ENCODE data around the gene C10orf71.

The C10orf71 gene

DNA sequence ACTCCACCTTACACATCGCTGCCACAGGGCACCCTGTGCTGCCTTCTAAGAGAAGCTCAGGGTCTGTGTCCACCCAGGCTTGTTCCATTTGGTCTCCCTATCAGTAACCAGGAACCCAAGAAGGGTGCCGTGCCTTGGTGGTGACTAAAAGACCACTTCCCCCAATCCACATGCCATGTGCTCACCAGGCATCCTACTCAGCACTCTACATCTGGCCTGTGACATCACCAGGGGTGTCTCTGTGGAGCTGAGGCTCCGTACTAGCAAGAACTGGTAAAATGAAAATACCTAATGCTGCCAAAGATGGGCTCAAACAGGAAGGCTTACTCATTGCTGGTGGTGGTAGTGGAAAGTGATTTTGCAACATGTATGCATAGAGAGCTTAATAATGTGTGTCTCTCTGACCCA, 19.0 kb upstream of the C10orf71 start:
- Histone ChIP-seq H3K27me3 (no peaks in the 10 kb centered on the region), H3K36me3 (no peaks in the 10 kb centered on the region), H3K9me3 (no peaks in the 10 kb centered on the region), H3K4me1 (ENCODE audit: control insufficient read depth in 1 of 2, insufficient read depth in 1 of 2, low read depth in 1 of 2, low read length in 1 of 2) (peaks cover 12 to 15% of the 10 kb centered on the region in 2 experiments), H3K27ac (no peak overlapping the region), H3K4me3 (ENCODE audit: low read depth in 1 of 2, low read length in 1 of 2) (no peak overlapping the region)
- TF ChIP-seq, protein P1, sequence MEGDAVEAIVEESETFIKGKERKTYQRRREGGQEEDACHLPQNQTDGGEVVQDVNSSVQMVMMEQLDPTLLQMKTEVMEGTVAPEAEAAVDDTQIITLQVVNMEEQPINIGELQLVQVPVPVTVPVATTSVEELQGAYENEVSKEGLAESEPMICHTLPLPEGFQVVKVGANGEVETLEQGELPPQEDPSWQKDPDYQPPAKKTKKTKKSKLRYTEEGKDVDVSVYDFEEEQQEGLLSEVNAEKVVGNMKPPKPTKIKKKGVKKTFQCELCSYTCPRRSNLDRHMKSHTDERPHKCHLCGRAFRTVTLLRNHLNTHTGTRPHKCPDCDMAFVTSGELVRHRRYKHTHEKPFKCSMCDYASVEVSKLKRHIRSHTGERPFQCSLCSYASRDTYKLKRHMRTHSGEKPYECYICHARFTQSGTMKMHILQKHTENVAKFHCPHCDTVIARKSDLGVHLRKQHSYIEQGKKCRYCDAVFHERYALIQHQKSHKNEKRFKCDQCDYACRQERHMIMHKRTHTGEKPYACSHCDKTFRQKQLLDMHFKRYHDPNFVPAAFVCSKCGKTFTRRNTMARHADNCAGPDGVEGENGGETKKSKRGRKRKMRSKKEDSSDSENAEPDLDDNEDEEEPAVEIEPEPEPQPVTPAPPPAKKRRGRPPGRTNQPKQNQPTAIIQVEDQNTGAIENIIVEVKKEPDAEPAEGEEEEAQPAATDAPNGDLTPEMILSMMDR (IDR thresholded peaks at IDR 0.05), result no peak

DNA sequence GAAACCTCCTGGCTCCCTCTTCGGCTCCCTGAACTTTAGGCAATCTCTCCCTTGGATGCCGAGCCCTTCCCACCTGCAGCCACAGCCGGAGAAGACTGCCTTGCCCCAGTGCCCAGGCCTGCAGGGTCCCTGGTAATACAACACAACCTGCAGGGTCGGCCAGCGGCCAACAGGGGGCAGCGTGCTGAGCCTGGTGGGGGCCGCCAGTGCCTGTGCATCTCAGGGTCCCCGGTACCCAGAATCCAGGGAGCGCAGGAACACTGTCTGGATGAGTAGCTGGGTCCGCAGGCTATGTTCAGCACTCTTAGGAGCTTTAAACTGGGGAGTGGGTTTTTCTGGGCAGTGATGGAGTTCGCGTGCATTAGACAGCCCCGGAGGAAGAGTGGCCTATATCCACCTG, 17.5 kb upstream of the C10orf71 start:
- H3K36me3 ChIP-seq, result no peaks in the 10 kb centered on the region
- no peaks in the 10 kb centered on the region for H3K9me3 ChIP-seq
- no peak overlapping the region for H3K4me3 ChIP-seq (ENCODE audit: low read depth in 1 of 2, low read length in 1 of 2)
- TF ChIP-seq, protein P1 (IDR thresholded peaks at IDR 0.05), result peak; percentile 16
- H3K27ac ChIP-seq, result no peak overlapping the region
- H3K27me3 ChIP-seq, result no peaks in the 10 kb centered on the region
- peaks cover 25 to 26% of the 10 kb centered on the region in 2 experiments for H3K4me1 ChIP-seq (ENCODE audit: control insufficient read depth in 1 of 2, insufficient read depth in 1 of 2, low read depth in 1 of 2, low read length in 1 of 2)

DNA sequence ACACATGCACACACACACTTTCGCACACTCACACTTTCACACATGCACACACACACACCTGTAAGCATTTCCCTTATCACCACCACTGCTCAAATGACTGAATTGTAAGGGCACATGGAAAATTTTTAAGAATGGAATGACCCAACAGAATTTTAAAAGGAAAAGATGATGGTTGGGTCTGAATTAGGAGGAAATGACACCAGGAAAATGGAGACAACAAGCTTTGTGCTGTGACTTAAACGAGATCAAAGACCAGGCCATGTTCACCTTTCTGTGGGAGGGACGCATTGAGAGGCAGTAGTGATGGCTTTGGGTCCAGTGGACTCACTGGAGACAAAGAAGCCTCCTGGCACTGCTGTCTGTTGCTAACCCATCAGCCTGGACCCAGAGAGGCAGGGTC, 16.7 kb upstream of the C10orf71 start:
- Histone ChIP-seq H3K4me1 (ENCODE audit: control insufficient read depth in 1 of 2, insufficient read depth in 1 of 2, low read depth in 1 of 2, low read length in 1 of 2) (peaks cover 25 to 26% of the 10 kb centered on the region in 2 experiments), H3K4me3 (ENCODE audit: low read depth in 1 of 2, low read length in 1 of 2) (no peak overlapping the region), H3K27me3 (no peaks in the 10 kb centered on the region), H3K9me3 (no peaks in the 10 kb centered on the region), H3K36me3 (no peaks in the 10 kb centered on the region), H3K27ac (no peak overlapping the region)
- TF ChIP-seq, protein P1 (IDR thresholded peaks at IDR 0.05), result no peak

DNA sequence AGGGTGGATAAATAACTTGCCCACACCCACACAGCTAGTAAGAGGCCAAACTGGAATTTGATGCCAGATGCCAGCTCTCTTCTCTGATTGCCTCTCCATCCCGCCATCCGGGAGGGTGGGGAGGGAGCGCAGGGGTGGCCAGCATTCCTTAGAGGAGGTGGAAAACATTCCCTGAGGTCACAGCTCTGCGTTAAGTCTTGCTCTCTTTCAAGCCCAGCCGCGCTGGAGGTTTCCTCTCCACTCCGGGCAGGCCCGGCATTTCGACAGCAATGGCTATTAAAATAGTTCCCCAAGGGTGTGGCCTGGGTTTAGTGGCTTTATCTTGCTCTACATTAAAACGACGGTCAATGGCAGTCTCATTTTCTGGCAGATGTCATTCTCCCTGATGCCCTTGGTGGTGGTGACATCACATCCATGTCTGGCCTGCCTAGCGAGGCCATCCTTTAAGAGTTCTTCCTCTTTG, 16.1 kb upstream of the C10orf71 start:
- Histone ChIP-seq H3K27ac (no peak overlapping the region), H3K4me3 (ENCODE audit: low read depth in 1 of 2, low read length in 1 of 2) (no peak overlapping the region)

DNA sequence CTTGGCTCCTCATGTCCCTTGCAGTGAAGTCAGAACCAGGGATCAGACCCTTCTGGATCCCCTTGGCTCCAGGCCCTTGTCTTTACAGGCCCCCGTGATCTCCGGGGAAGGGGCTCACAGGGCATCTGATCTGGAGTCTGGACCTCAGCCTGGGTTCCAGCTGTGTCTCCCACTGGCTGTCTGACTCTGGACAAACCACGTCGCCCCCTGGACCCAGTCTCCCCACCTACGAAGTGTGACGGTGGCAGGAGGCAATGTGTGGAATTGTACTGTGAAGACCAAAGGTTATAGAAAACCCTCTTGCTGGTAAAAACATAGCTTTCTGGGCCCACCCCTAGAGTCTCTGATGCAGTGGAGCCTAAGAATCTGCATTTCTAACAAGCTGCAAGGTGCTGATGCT, 15.5 kb upstream of the C10orf71 start:
- Histone ChIP-seq H3K27me3 (no peaks in the 10 kb centered on the region), H3K4me1 (ENCODE audit: control insufficient read depth in 1 of 2, insufficient read depth in 1 of 2, low read depth in 1 of 2, low read length in 1 of 2) (peaks cover 25 to 29% of the 10 kb centered on the region in 2 experiments), H3K36me3 (no peaks in the 10 kb centered on the region), H3K4me3 (ENCODE audit: low read depth in 1 of 2, low read length in 1 of 2) (no peak overlapping the region), H3K9me3 (no peaks in the 10 kb centered on the region), H3K27ac (no peak overlapping the region)
- TF ChIP-seq, protein P1 (IDR thresholded peaks at IDR 0.05), result no peak

More for the DNA sequence above, 16.1 kb upstream of the C10orf71 start:
- Histone ChIP-seq H3K4me1 (ENCODE audit: control insufficient read depth in 1 of 2, insufficient read depth in 1 of 2, low read depth in 1 of 2, low read length in 1 of 2) (peaks cover 25 to 26% of the 10 kb centered on the region in 2 experiments), H3K9me3 (no peaks in the 10 kb centered on the region), H3K27me3 (no peaks in the 10 kb centered on the region), H3K36me3 (no peaks in the 10 kb centered on the region)
- TF ChIP-seq, protein P1 (IDR thresholded peaks at IDR 0.05), result no peak

DNA sequence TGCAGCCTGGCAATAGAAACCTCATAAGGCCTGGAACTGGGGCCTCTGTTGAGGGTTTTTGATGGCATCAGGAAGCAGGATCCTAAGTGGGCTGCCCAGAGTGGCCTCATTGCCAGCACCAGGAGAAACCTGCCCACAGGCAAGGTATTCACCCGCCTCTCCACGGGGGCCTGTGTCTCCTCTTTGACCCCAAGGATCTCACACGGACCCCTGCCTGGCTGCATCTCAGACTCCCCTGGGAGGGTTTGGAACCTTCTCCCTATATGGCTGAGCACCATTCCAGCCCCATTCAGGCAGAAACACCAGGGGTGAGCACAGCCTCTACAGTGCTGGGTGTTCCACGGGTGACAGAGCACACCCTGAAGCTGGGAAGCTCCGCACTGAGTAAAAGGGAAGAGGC, 14.6 kb upstream of the C10orf71 start:
- Histone ChIP-seq H3K4me1 (ENCODE audit: control insufficient read depth in 1 of 2, insufficient read depth in 1 of 2, low read depth in 1 of 2, low read length in 1 of 2) (peaks cover 25 to 29% of the 10 kb centered on the region in 2 experiments), H3K4me3 (ENCODE audit: low read depth in 1 of 2, low read length in 1 of 2) (no peak overlapping the region), H3K36me3 (no peaks in the 10 kb centered on the region), H3K9me3 (no peaks in the 10 kb centered on the region), H3K27ac (peak overlapping the region; percentile 84), H3K27me3 (no peaks in the 10 kb centered on the region)
- TF ChIP-seq, protein P1 (IDR thresholded peaks at IDR 0.05), result no peak
